NCI-H345 (cell line): ENCODE measurements around the gene UGT1A9.
A peak's percentile ranks its signal among the peaks of the same experiment; 100 is the strongest.
"Not testable (repeated sequence)": the region's sequence is repeated elsewhere in the genome, so short reads cannot be mapped to it uniquely, and the experiment has no call there.

Source experiments
- DNase-seq: peaks from one replicate; lab custom pipeline; 2025; lab: John Stamatoyannopoulos, UW

UGT1A9 gene

GRCh38 chr2:233711312-233712008 is 39.8 kb downstream of the UGT1A9 start:
- DNase-seq = peak; percentile 79

GRCh38 chr2:233712611-233713261 is 41.0 kb downstream of the UGT1A9 start, which contains the start of gene UGT1A5:
Gene UGT1A5 (plus strand): TSS chr2:233712907. CDS start chr2:233712992, 85 bp downstream.
- DNase-seq = no peak

GRCh38 chr2:233713262-233713615 is 41.5 kb downstream of the UGT1A9 start:
- no peak for DNase-seq

GRCh38 chr2:233714121-233714520 is 42.4 kb downstream of the UGT1A9 start:
- no peak for DNase-seq

- DNase-seq = no peak
Measured at GRCh38 chr2:233718552-233718951, 46.9 kb downstream of the UGT1A9 start, which contains the start of gene UGT1A4. Gene UGT1A4 (plus strand): TSS chr2:233718736. CDS start chr2:233718821, 85 bp downstream.

- no peak for DNase-seq
Measured at GRCh38 chr2:233728723-233729301, 57.1 kb downstream of the UGT1A9 start, which contains the start of gene UGT1A3. Gene UGT1A3 (plus strand): TSS chr2:233729042. CDS start chr2:233729127, 85 bp downstream.

GRCh38 chr2:233736868-233737653 is 65.4 kb downstream of the UGT1A9 start:
- DNase-seq = not testable (repeated sequence)

GRCh38 chr2:233740870-233741269 is 69.2 kb downstream of the UGT1A9 start:
- no peak for DNase-seq

- DNase-seq = no peak
Measured at GRCh38 chr2:233743464-233744259, 72.0 kb downstream of the UGT1A9 start.

- no peak for DNase-seq
Measured at GRCh38 chr2:233745073-233745755, 73.5 kb downstream of the UGT1A9 start.

- not testable (repeated sequence) for DNase-seq
Measured at GRCh38 chr2:233745838-233746237, 74.1 kb downstream of the UGT1A9 start.

GRCh38 chr2:233746475-233747282 is 75.0 kb downstream of the UGT1A9 start:
- no peak for DNase-seq

- DNase-seq = no peak
Measured at GRCh38 chr2:233747283-233747544, 75.5 kb downstream of the UGT1A9 start.

GRCh38 chr2:233750689-233751088 is 79.0 kb downstream of the UGT1A9 start:
- not testable (repeated sequence) for DNase-seq

GRCh38 chr2:233751212-233752009 is 79.7 kb downstream of the UGT1A9 start:
- DNase-seq = not testable (repeated sequence)

GRCh38 chr2:233754872-233755611 is 83.3 kb downstream of the UGT1A9 start:
- no peak for DNase-seq

GRCh38 chr2:233756429-233757081 is 84.9 kb downstream of the UGT1A9 start:
- no peak for DNase-seq

GRCh38 chr2:233758141-233758540 is 86.4 kb downstream of the UGT1A9 start:
- no peak for DNase-seq
